NB4 (cell line): ENCODE results near the gene RPL10A.
A peak's percentile ranks its signal among the peaks of the same experiment; 100 is the strongest.

ENCODE experiments used
- DNase-seq: peaks from one replicate; pipeline ENCODE4 v3.0.0; 2010; ENCODE audit warnings: low read depth
- H3K4me3 ChIP-seq: one replicate; pipeline ENCODE4 v1.5.1; 2011; ENCODE audit warnings: mild to moderate bottlenecking, low read depth, low read length, moderate library complexity
- MYC ChIP-seq: IDR thresholded peaks from 2 replicates; pipeline ENCODE4 v1.6.1; 2011; ENCODE audit warnings: low read depth, low read length
- POLR2A ChIP-seq: IDR thresholded peaks from 2 replicates; pipeline ENCODE4 v1.6.1; 2011; ENCODE audit warnings: mild to moderate bottlenecking; ENCODE audit not compliant: insufficient read length; ENCODE audit errors: extremely low read depth
- TF ChIP-seq, protein P1 (sequence below): IDR thresholded peaks from 2 replicates; pipeline ENCODE4 v1.6.1; 2011; ENCODE audit warnings: low read depth, low read length
- TF ChIP-seq, protein P2 (sequence below): IDR thresholded peaks from one replicate; pipeline ENCODE4 v1.5.1; 2012; ENCODE audit warnings: low read depth, low read length

The RPL10A gene

DNA sequence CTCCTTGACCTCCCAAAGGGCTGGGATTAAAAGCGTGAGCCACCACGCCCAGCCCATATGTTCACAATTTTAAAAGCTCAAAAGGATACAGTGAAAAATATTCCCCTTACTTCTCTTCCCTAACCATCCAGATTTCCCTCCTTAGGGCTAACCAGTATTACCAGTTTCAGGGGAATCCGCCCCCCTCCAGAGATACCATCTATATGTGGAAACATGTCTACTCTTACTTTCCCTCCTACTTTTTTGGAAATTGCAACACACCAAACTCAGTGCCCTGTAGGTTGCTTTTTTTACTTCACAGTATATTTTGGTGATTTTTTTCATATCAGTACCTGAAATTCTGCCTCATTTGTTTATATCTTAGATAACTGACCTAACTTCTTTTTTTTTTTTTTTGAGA, 6.9 kb upstream of the RPL10A start:
- no peak for DNase-seq
- H3K4me3 ChIP-seq: no peak overlapping the region
- TF ChIP-seq, protein P1, sequence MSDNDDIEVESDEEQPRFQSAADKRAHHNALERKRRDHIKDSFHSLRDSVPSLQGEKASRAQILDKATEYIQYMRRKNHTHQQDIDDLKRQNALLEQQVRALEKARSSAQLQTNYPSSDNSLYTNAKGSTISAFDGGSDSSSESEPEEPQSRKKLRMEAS: no peak
- TF ChIP-seq MYC (no peak), POLR2A (no peak)
- TF ChIP-seq, protein P2, sequence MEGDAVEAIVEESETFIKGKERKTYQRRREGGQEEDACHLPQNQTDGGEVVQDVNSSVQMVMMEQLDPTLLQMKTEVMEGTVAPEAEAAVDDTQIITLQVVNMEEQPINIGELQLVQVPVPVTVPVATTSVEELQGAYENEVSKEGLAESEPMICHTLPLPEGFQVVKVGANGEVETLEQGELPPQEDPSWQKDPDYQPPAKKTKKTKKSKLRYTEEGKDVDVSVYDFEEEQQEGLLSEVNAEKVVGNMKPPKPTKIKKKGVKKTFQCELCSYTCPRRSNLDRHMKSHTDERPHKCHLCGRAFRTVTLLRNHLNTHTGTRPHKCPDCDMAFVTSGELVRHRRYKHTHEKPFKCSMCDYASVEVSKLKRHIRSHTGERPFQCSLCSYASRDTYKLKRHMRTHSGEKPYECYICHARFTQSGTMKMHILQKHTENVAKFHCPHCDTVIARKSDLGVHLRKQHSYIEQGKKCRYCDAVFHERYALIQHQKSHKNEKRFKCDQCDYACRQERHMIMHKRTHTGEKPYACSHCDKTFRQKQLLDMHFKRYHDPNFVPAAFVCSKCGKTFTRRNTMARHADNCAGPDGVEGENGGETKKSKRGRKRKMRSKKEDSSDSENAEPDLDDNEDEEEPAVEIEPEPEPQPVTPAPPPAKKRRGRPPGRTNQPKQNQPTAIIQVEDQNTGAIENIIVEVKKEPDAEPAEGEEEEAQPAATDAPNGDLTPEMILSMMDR: no peak

GRCh38 chr6:35463292-35463691, 4.9 kb upstream of the RPL10A start:
- TF ChIP-seq POLR2A (no peak), MYC (no peak)
- TF ChIP-seq, protein P1: no peak
- TF ChIP-seq, protein P2: no peak
- DNase-seq: no peak
- no peak overlapping the region for H3K4me3 ChIP-seq

DNA sequence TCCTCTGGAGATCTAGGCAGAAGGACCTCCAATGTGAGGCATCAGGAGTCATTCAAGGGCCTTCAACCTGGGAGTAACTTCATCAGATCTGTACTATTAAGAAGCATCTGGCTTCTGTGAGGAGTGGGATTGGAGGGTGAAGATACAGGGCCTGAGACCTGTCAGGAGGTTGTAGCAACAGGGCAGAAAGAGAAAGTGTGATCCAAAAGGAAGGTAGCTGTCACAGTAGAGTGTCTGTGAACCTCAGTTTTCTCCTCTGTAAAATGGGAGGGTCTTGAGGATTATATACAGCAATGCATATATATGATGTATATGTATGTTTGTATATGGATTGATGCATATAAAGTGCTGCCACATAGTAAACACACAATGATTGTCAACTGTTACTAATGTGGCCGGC, 2.6 kb upstream of the RPL10A start:
- DNase-seq: no peak
- H3K4me3 ChIP-seq: no peak overlapping the region
- TF ChIP-seq POLR2A: no peak
- no peak for TF ChIP-seq MYC
- TF ChIP-seq, protein P2: no peak
- TF ChIP-seq, protein P1: no peak

DNA sequence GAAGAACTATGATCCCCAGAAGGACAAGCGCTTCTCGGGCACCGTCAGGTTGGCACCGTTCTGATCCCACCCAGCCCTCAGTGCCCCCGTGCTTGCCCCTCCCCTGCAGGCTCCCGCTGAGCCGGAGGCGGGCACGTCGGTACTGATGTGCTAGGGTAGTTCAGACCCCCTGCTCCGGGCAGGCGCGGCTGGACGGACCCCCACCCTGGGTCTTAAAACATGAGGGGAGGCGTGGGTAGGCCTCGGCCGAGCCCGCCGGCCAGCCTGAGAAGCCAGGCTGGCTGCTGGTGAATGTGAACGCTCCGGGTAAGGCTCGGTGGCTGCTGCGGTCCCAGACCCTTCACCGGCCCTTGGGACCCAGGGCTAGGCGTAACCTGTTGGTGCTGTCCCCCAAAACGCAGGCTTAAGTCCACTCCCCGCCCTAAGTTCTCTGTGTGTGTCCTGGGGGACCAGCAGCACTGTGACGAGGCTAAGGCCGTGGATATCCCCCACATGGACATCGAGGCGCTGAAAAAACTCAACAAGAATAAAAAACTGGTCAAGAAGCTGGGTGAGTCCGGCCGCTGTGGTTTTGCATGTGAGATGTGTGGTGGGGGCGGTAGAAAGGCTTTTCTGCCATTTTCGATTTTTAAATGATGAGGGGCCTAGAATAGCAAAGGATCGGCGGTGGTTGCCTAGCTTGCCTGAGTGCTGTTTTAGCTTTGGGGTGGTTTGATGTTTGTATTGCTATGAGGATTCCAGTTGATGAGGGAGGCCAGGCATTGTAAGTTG, 964 bp downstream of the RPL10A start:
- TF ChIP-seq, protein P1: no peak
- TF ChIP-seq MYC (no peak), POLR2A (no peak)
- TF ChIP-seq, protein P2: no peak
- peak; percentile 50 for DNase-seq
- peak overlapping the region; percentile 77 for H3K4me3 ChIP-seq

GRCh38 chr6:35469751-35470662, 1.8 kb downstream of the RPL10A start:
- TF ChIP-seq POLR2A: no peak
- TF ChIP-seq, protein P1: no peak
- TF ChIP-seq, protein P2: no peak
- no peak for TF ChIP-seq MYC
- peak overlapping the region; percentile 77 for H3K4me3 ChIP-seq
- DNase-seq: no peak
